GM19438 (cell line): ENCODE measurements around the gene FAM236C.
"Not testable (repeated sequence)": the region's sequence is repeated elsewhere in the genome, so short reads cannot be mapped to it uniquely, and the experiment has no call there.

Experiments used
- ATAC-seq: cut with Tn5 transposase; IDR thresholded peaks from one replicate; pipeline ENCODE4 v1.9.1; 2021; ENCODE audit warnings: low read depth; ENCODE audit not compliant: unreplicated experiment

The FAM236C gene

GRCh38 chrX:72912315-72912714 is at the start of gene FAM236C:
Gene FAM236C (plus strand): TSS chrX:72912615. CDS start chrX:72912715, 100 bp downstream.
- not testable (repeated sequence) for ATAC-seq

- not testable (repeated sequence) for ATAC-seq
These were observed 29.5 kb upstream of the FAM236C start for GRCh38 chrX:72882898-72883297.

GRCh38 chrX:72889740-72890139 is 22.7 kb upstream of the FAM236C start:
- not testable (repeated sequence) for ATAC-seq

GRCh38 chrX:72916096-72916495 is 3.7 kb downstream of the FAM236C start:
- not testable (repeated sequence) for ATAC-seq

DNA sequence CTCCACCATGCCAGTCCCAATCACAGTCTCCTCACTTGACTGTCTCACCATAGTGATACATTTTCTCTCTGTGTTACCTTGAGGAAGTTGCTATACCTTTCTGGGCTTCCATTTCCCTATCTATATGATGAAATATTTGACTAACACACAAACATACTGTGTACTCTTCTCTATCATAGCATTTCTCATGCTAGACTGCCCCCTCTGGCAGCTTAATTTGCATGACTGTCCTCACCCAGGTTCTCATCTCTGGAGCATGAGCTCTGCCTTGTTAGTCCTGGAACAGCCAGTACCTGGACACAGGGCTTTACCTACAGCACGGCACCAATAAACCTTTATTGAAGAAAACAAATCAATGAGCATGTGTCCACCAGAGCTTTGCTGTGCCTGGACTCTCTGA is 19.9 kb downstream of the FAM236C start:
- not testable (repeated sequence) for ATAC-seq

DNA sequence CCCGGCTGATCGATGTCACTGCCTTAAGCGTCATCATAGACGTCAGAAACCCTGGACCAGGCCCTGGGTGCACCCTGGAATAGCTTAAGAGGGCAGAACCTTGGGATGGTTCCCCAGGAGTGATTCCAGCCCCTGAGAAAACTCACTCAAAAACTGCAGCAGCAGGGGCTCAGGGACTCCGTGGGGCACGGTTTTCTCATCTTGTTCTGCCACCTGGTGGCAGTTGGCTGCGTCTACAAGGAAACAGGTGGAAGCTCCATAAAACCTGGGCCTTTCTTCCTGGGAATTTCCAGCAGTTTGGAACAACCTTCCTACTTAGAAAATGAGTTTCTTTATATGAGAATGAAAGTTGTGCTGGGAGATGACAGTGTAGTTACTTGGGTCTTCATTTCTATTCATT is 24.0 kb downstream of the FAM236C start:
- ATAC-seq: not testable (repeated sequence)

GRCh38 chrX:72936882-72937455 is 24.6 kb downstream of the FAM236C start:
- not testable (repeated sequence) for ATAC-seq

DNA sequence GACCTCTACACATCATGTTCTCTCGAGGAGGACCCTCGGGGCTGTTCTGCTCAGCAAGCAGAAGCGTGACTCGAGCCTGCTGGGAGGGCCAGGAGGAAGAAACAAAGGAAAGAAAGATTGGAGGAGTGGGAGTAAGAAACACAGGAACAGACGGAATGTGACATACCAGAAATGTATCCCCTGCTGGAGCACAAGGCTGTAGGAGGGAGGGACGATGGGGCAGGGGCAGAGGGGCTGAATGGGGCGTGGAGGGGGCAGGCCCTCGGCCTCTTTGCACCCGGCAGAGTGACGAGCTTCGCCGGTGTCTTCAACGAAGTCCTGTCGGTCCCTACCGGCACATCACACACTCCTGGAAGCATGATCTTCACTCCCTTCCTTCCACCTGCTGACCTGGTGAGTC is 25.5 kb downstream of the FAM236C start, which contains the start of gene FAM236A:
FAM236A (plus strand) TSS at position 301 of the 400 bp plus-strand sequence; CDS start at position 358, 57 bp downstream.
- ATAC-seq: not testable (repeated sequence)

GRCh38 chrX:72942272-72942671 is 29.9 kb downstream of the FAM236C start:
- ATAC-seq: not testable (repeated sequence)

GRCh38 chrX:72943035-72943818 is 30.8 kb downstream of the FAM236C start:
- ATAC-seq: peak; percentile 65

DNA sequence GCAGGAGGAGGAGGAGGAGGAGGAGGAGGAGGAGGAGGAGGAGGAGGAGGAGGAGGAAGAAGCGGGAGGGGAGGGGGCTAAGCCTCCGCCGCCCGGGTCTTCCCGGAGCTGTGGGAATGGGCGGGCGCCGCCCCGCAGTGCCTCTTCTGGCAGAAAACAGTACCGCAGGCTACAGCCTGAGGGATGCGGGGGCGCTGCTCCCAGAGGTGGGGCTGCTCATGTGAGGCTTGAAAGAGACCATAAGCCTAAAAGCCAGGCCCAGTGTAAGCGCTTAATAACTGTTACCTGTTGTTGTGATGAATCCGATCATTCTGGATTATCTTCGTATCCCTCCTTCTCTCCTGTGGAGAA is 31.4 kb downstream of the FAM236C start, which contains the start of gene DMRTC1:
DMRTC1 (minus strand) TSS at position 19 of the 351 bp plus-strand sequence. CDS start 68,143 bp downstream, outside the sequence.
- peak; percentile 84 for ATAC-seq

GRCh38 chrX:72959971-72960370 is 47.6 kb downstream of the FAM236C start:
- ATAC-seq: not testable (repeated sequence)
